Pancreas (tissue), 10 donors: ENCODE data around the gene FRMD4A. TPM values are rescaled to one million over a fixed set of nuclear protein-coding genes. Genes with fewer than 3 reads are reported as not detected.

Experiments
- ATAC-seq, 4 donors: fragments of 200-7000 bp; cut with Tn5 transposase; one replicate each; pipeline versions ENCODE4 v1.8.0 to v1.9.1; 2020; ENCODE audit warnings: mild to moderate bottlenecking in 4 of 4, moderate library complexity in 4 of 4
- DNase-seq, 6 donors: peaks; one replicate each; pipeline ENCODE4 v3.0.0-alpha.2; 2020
- FAIRE-seq: peaks from 2 replicates; lab custom pipeline; 2012; peaks lifted over from hg19 to GRCh38; lab: Jason Lieb, UNC
- H3K27ac ChIP-seq, 4 donors: fragments of 200-600 bp; sonication (generic); 1 replicate in 3 of 4; 2 replicates in 1 of 4; pipeline versions ENCODE4 v1.5.0 to v1.8.0; 2020
- H3K27me3 ChIP-seq, 4 donors: fragments of 200-600 bp; one replicate each; pipeline ENCODE4 v1.8.0; 2021
- H3K36me3 ChIP-seq, 3 donors: fragments of 200-600 bp; sonication (generic) in 1 of 3; one replicate each; pipeline versions ENCODE4 v1.5.0 to v1.8.0; 2020 to 2021
- H3K4me1 ChIP-seq, 3 donors: fragments of 200-600 bp; one replicate each; pipeline ENCODE4 v1.8.0; 2021
- H3K4me3 ChIP-seq, 4 donors: fragments of 200-600 bp; sonication (generic) in 2 of 4; one replicate each; pipeline versions ENCODE4 v1.5.0 to v1.8.0; 2020 to 2021
- H3K9me3 ChIP-seq, 4 donors: fragments of 200-600 bp; one replicate each; pipeline ENCODE4 v1.8.0; 2021
- CTCF ChIP-seq, 4 donors: fragments of 200-600 bp; sonication (generic) in 3 of 4; IDR thresholded peaks; one replicate each; pipeline versions ENCODE4 v1.5.0 to v1.8.0; 2021; ENCODE audit warnings: antibody characterized with exemption in 4 of 4
- WGBS, 2 donors: extraction: QIAGEN DNeasy Blood & Tissue Kit; methylation state at CpG; one replicate each; pipeline ENCODE4 v1.1.7; 2013; 5-methylcytosine and 5-hydroxymethylcytosine counted together
- intact Hi-C, 3 donors: fragments of 100-400 bp; cut with DNase I; formaldehyde crosslinking; loops; one replicate each; pipeline versions ENCODE4 v1.11.1 to v1.14.2; 2022
- polyA plus RNA-seq, 2 donors: library from polyadenylated mRNA; stranded (reverse); fragments of 200-250 nt; gene quantifications; one replicate each; pipeline ENCODE4 v1.2.3, GENCODE V29; 2013
- total RNA-seq, 6 donors: library from RNA; stranded (reverse); fragmentation: NEBNext Ultra II Directional in 4 of 6; extraction: Animal tissue kit (Norgen Biotek cat#: 25700) in 4 of 6; gene quantifications; one replicate each; pipeline versions ENCODE4 v1.2.1 to v1.2.4, GENCODE V29; 2021 to 2023
- donor health status: healthy with polysubstance abuse.
- donor health status: DM: no; HTN: no; CAD: no; lungs with moderate emphysema.
- donor health status: DM: no; HTN: no; CAD: no.
- donor health status: control.
- donor health status: control.
- donor health status: Bipolar disorder and iron deficiency.
- donor health status: DM: yes; HTN: yes; CAD: no.
- donor health status: DM: no; HTN: no; CAD: no.
- donor health status: DM: no; HTN: no; CAD: no.
- donor health status: DM: yes; HTN: yes; CAD: no.

FRMD4A gene
- total and polyA plus RNA-seq, 8 donors, result 13.5 to 27.5 (median 18.7) TPM

- Histone ChIP-seq H3K9me3 (no peaks in the 10 kb centered on the region), H3K27ac (no peak overlapping the region), H3K36me3 (no peaks in the 10 kb centered on the region), H3K4me1 (no peaks in the 10 kb centered on the region), H3K27me3 (no peaks in the 10 kb centered on the region), H3K4me3 (no peak overlapping the region)
- ATAC-seq, result no peak
- no peak for TF ChIP-seq CTCF (IDR thresholded peaks at IDR 0.05)
- FAIRE-seq, result no peak
- DNase-seq, result no peak
- WGBS, 2 donors, result 21 to 33% methylated on average over 4 of the region's 4 CpGs
- intact Hi-C loops, result no loop called here
Measured at GRCh38 chr10:13972609-13973008, 358.1 kb downstream of the FRMD4A start.

- Histone ChIP-seq H3K4me1 (no peaks in the 10 kb centered on the region), H3K9me3 (no peaks in the 10 kb centered on the region), H3K27me3 (no peaks in the 10 kb centered on the region), H3K4me3 (no peak overlapping the region), H3K36me3 (no peaks in the 10 kb centered on the region), H3K27ac (no peak overlapping the region)
- intact Hi-C loops, result no loop called here
- TF ChIP-seq CTCF (IDR thresholded peaks at IDR 0.05), result no peak
- FAIRE-seq (no peak), ATAC-seq (no peak), DNase-seq (no peak)
- WGBS, 2 donors, result 63 to 71% methylated on average over 10 of the region's 10 CpGs
Measured at GRCh38 chr10:13971601-13972475, 358.9 kb downstream of the FRMD4A start.

- intact Hi-C loops, result no loop called here
- FAIRE-seq, result no peak
- no peak for ATAC-seq
Measured at GRCh38 chr10:13970957-13971353, 359.8 kb downstream of the FRMD4A start.

GRCh38 chr10:13970236-13970956 is 360.3 kb downstream of the FRMD4A start:
- TF ChIP-seq CTCF (IDR thresholded peaks at IDR 0.05), result no peak
- H3K9me3 ChIP-seq, result no peaks in the 10 kb centered on the region
- DNase-seq (no peak), FAIRE-seq (no peak), ATAC-seq (no peak)
- intact Hi-C loops, result no loop called here
- no peaks in the 10 kb centered on the region for H3K4me1 ChIP-seq
- no peak overlapping the region for H3K4me3 ChIP-seq
- no peaks in the 10 kb centered on the region for H3K36me3 ChIP-seq
- H3K27me3 ChIP-seq, result no peaks in the 10 kb centered on the region
- H3K27ac ChIP-seq, result no peak overlapping the region
- whole genome bisulfite sequencing, 2 donors, result 84% methylated on average over 18 of the region's 18 CpGs

More at GRCh38 chr10:13970957-13971353, 359.8 kb downstream of the FRMD4A start:
- no peak overlapping the region for H3K27ac ChIP-seq
- no peaks in the 10 kb centered on the region for H3K9me3 ChIP-seq
- no peaks in the 10 kb centered on the region for H3K36me3 ChIP-seq
- TF ChIP-seq CTCF (IDR thresholded peaks at IDR 0.05), result no peak
- no peak overlapping the region for H3K4me3 ChIP-seq
- 94 to 95% methylated on average over 12 of the region's 12 CpGs for WGBS, 2 donors
- no peaks in the 10 kb centered on the region for H3K4me1 ChIP-seq
- no peaks in the 10 kb centered on the region for H3K27me3 ChIP-seq
- DNase-seq, result no peak
